Stimulated activated CD4-positive, alpha-beta T cell treated with anti-CD3 and anti-CD28 coated beads, Interleukin-2, amount 100 ng/mL, for 48 hours (primary cell): ENCODE data around the gene PITX1.

Source experiments
- DNase-seq, 2 donors: peaks; one replicate each; pipeline ENCODE4 v3.0.0-alpha.2; 2020

The PITX1 gene

GRCh38 chr5:135027697-135028615 lies 6.1 kb downstream of the PITX1 start:
- no peak for DNase-seq

GRCh38 chr5:135027266-135027696 lies 6.7 kb downstream of the PITX1 start:
- no peak for DNase-seq

GRCh38 chr5:135026645-135027265 lies 7.3 kb downstream of the PITX1 start:
- no peak for DNase-seq

GRCh38 chr5:135025730-135026644 lies 8.0 kb downstream of the PITX1 start:
- no peak for DNase-seq

GRCh38 chr5:135024956-135025729 lies 8.9 kb downstream of the PITX1 start:
- no peak for DNase-seq

GRCh38 chr5:135020111-135020895 lies 13.7 kb downstream of the PITX1 start:
- no peak for DNase-seq

GRCh38 chr5:135019314-135019713 lies 14.7 kb downstream of the PITX1 start:
- no peak for DNase-seq

- DNase-seq: no peak
Observed at GRCh38 chr5:135018457-135018856, 15.6 kb downstream of the PITX1 start.

- no peak for DNase-seq
Observed at GRCh38 chr5:135016861-135017290, 17.2 kb downstream of the PITX1 start.

GRCh38 chr5:135015942-135016341 lies 18.1 kb downstream of the PITX1 start:
- DNase-seq: no peak

- no peak for DNase-seq
Observed at GRCh38 chr5:135013947-135014570, 20.0 kb downstream of the PITX1 start.

GRCh38 chr5:135013445-135013844 lies 20.6 kb downstream of the PITX1 start:
- DNase-seq: no peak

- DNase-seq: no peak
Observed at GRCh38 chr5:135012951-135013391, 21.1 kb downstream of the PITX1 start.

- no peak for DNase-seq
Observed at GRCh38 chr5:135012033-135012588, 21.9 kb downstream of the PITX1 start.

- no peak for DNase-seq
Observed at GRCh38 chr5:135011355-135012032, 22.5 kb downstream of the PITX1 start.

- no peak for DNase-seq
Observed at GRCh38 chr5:135010502-135011354, 23.3 kb downstream of the PITX1 start.

GRCh38 chr5:135009736-135010501 lies 24.1 kb downstream of the PITX1 start:
- DNase-seq: no peak
